ENCODE results near the gene PCYT1A. TPM values are rescaled to one million over a fixed set of nuclear protein-coding genes. Genes with fewer than 3 reads are reported as not detected.

The PCYT1A gene
- total RNA-seq, 1 donor from 2014 or later: 30.2 TPM

DNA sequence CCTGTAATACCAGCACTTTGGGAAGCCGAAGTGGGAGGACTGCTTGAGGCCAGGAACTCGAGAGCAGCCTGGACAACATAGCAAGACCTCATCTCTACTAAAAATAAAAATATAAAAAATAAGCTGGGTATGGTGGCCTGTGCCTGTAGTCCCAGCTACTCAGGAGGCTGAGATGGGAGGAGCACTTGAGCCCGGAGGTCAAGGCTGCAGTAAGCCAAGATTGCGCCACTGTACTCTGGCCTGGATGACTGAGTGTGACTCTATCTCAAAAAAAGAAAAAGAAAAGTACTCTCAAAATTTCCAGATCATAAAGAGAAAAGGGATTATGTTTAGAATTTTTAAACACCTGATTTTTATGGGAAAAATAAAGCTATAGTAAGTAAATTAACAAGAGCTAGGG is 47.1 kb downstream of the PCYT1A start:
- H3K4me1 Mint-ChIP-seq: no peaks in the 10 kb centered on the region
- H3K4me3 Mint-ChIP-seq: no peak overlapping the region
- TF ChIP-seq, protein P1, sequence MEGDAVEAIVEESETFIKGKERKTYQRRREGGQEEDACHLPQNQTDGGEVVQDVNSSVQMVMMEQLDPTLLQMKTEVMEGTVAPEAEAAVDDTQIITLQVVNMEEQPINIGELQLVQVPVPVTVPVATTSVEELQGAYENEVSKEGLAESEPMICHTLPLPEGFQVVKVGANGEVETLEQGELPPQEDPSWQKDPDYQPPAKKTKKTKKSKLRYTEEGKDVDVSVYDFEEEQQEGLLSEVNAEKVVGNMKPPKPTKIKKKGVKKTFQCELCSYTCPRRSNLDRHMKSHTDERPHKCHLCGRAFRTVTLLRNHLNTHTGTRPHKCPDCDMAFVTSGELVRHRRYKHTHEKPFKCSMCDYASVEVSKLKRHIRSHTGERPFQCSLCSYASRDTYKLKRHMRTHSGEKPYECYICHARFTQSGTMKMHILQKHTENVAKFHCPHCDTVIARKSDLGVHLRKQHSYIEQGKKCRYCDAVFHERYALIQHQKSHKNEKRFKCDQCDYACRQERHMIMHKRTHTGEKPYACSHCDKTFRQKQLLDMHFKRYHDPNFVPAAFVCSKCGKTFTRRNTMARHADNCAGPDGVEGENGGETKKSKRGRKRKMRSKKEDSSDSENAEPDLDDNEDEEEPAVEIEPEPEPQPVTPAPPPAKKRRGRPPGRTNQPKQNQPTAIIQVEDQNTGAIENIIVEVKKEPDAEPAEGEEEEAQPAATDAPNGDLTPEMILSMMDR (conservative IDR thresholded peaks at IDR 0.05): no peak
- H3K27me3 Mint-ChIP-seq (ENCODE audit: low read depth): no peaks in the 10 kb centered on the region
- DNase-seq (ENCODE audit: low read depth, low spot score): no peak
- no peak overlapping the region for H3K27ac Mint-ChIP-seq (ENCODE audit: unreplicated experiment)
- H3K36me3 Mint-ChIP-seq (ENCODE audit: low read depth): peaks cover 22% of the 10 kb centered on the region
- H3K9me3 Mint-ChIP-seq: peaks cover 2% of the 10 kb centered on the region

DNA sequence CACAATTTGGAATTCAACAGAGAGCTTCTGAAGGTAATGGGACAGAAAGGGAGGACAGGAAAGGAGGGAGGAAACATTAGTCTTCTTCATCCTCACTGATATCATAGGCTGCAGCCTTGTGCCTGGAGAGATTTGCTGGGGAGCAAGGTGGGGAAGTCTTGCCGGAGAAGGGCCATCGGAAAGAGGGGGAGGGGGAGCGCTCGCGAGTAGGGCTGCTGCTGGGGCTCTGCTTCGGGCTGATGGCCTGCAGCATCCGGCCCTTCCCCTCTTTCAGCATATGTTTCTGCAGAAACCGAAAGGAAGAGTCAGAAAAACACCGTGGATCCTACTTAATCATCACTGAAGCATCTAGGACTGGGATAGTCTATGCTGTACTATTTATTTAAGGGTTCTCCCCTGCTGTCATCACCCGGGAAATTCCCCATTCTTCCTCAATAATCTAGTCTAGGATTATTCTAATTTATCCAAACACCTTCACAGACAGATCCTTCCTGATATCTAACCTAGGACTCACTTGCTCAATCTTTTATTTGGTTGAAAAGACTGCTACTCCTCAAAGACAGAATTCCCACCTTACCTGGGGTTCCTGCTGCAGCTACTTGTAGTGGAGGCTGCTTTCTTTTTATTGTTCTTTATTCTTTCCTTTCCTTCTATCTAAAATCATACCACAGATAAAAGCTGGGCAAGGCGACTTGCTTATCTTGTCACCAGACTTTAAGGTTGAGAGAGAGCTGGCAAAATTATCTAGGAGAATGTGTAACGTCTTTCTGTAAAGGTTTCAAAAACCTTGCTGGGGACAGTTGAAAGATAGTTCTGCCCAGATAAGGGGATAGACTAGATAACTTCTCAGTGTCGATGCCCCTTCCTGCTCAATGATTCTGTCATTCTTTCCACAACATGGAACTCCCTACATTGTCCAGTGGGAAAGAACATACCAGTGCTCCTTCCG is 48.6 kb downstream of the PCYT1A start:
- H3K36me3 Mint-ChIP-seq (ENCODE audit: low read depth): peaks cover 18% of the 10 kb centered on the region
- DNase-seq (ENCODE audit: low read depth, low spot score): no peak
- no peak overlapping the region for H3K27ac Mint-ChIP-seq (ENCODE audit: unreplicated experiment)
- H3K27me3 Mint-ChIP-seq (ENCODE audit: low read depth): no peaks in the 10 kb centered on the region
- TF ChIP-seq, protein P1 (conservative IDR thresholded peaks at IDR 0.05): no peak
- no peak overlapping the region for H3K4me3 Mint-ChIP-seq
- H3K9me3 Mint-ChIP-seq: peaks cover 2% of the 10 kb centered on the region
- no peaks in the 10 kb centered on the region for H3K4me1 Mint-ChIP-seq

DNA sequence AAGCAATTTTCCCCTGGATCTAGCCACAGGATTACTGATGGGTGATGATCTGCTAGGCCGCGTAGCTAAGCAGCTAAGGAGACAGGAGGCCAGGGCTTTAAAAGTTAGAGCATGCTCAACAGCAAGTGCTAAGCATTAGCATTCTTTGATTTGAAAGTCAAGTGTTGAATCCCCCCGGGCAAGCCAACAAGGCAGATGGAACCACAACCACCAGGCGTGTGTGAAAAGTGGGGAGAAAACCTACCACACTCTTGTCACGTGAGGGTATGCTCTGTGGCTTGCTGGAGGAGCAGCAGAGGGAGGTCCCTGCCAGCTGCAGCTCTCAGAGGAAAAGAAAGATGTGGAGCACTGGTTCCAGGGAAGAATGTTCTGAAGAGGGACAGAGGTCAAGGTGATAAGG is 50.3 kb downstream of the PCYT1A start:
- Mint-ChIP-seq H3K4me3 (no peak overlapping the region), H3K9me3 (no peaks in the 10 kb centered on the region), H3K27me3 (ENCODE audit: low read depth) (no peaks in the 10 kb centered on the region), H3K4me1 (no peaks in the 10 kb centered on the region), H3K36me3 (ENCODE audit: low read depth) (peaks cover 11% of the 10 kb centered on the region), H3K27ac (ENCODE audit: unreplicated experiment) (peak overlapping the region; percentile 85)
- TF ChIP-seq, protein P1 (conservative IDR thresholded peaks at IDR 0.05): no peak
- DNase-seq (ENCODE audit: low read depth, low spot score): no peak

DNA sequence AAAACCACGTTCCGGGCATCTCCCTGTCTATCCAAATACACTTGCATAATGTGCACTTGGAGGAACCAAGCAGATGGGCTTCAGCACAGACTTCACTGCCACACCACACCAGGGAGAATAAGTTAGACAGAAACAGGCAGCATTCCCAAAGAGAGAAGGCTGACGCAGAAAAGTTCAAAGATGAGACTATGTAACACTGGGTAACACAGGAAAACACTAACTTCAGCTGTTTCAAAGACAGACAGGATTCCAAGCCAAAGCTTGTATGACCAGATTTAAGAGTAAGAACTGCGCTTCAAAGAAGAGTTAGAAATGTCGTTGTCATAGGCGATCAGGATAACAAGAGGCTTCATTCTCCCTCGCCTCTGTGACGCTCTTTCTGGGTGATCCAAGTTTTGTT is 51.3 kb downstream of the PCYT1A start:
- DNase-seq (ENCODE audit: low read depth, low spot score): no peak
- no peaks in the 10 kb centered on the region for H3K27me3 Mint-ChIP-seq (ENCODE audit: low read depth)

DNA sequence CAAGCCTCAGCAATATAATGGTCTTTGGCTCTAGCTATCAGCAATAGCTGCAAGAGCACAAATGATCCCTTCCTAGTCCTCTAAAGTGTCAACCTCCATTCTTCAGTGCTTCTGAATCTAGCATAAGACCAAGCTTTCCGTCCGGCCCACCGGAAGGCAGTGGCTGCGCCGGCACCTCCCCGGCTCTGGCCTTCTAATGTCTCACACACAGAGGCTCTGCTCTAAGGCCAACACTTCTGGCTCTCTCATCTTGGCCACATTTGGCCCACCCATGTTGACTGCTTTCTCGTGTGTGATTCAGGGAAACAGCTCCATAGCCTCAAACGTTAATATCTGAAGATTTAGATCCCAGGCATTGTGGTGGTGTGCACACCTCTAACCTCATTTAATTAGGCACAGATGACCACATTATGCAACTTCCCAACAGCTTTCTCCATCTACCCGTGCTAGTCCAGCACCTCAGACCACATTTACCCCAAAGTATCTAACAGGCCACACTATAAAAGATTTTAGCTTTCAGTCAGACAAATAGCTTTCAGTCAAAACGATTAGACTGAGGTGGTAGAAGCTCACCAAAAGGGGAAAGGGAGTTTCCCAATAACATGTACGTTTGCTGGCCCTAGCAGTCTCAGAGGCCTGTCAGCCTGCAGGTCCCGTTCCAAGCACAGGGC is 51.9 kb downstream of the PCYT1A start:
- H3K27ac Mint-ChIP-seq (ENCODE audit: unreplicated experiment): no peak overlapping the region
- no peaks in the 10 kb centered on the region for H3K27me3 Mint-ChIP-seq (ENCODE audit: low read depth)
- TF ChIP-seq, protein P1 (conservative IDR thresholded peaks at IDR 0.05): no peak
- DNase-seq (ENCODE audit: low read depth, low spot score): no peak
- no peak overlapping the region for H3K4me3 Mint-ChIP-seq
- no peaks in the 10 kb centered on the region for H3K9me3 Mint-ChIP-seq
- peaks cover 4% of the 10 kb centered on the region for H3K36me3 Mint-ChIP-seq (ENCODE audit: low read depth)
- no peaks in the 10 kb centered on the region for H3K4me1 Mint-ChIP-seq

More for the DNA sequence above, 51.3 kb downstream of the PCYT1A start:
- Mint-ChIP-seq H3K9me3 (no peaks in the 10 kb centered on the region), H3K36me3 (ENCODE audit: low read depth) (peaks cover 4% of the 10 kb centered on the region), H3K4me3 (no peak overlapping the region), H3K4me1 (no peaks in the 10 kb centered on the region), H3K27ac (ENCODE audit: unreplicated experiment) (no peak overlapping the region)
- TF ChIP-seq, protein P1 (conservative IDR thresholded peaks at IDR 0.05): no peak

Measured in neural crest cell (in vitro differentiated cells).